RWPE2 (cell line): ENCODE measurements around the gene CCDC80.

ENCODE experiments used
- ATAC-seq: fragments of 200-7000 bp; cut with Tn5 transposase; 3 replicates; pipeline ENCODE4 v1.9.1; 2021; ENCODE audit warnings: low read depth
- DNase-seq: peaks from one replicate; pipeline ENCODE4 v3.0.0-alpha.2; 2020; ENCODE audit warnings: low spot score
- H3K27ac ChIP-seq: fragments of 450-650 bp; 2 replicates; pipeline ENCODE4 v1.5.1; 2017; ENCODE audit warnings: mild to moderate bottlenecking; ENCODE audit not compliant: poor library complexity, severe bottlenecking
- H3K27me3 ChIP-seq: fragments of 250-450 bp; sonication (Bioruptor Pico); 2 replicates; pipeline ENCODE4 v1.5.1; 2021; ENCODE audit warnings: mild to moderate bottlenecking, moderate library complexity; ENCODE audit not compliant: insufficient read depth, poor library complexity, severe bottlenecking
- H3K36me3 ChIP-seq: fragments of 250-450 bp; sonication (Bioruptor Pico); 2 replicates; pipeline ENCODE4 v1.5.1; 2020; ENCODE audit warnings: low read depth, mild to moderate bottlenecking, moderate library complexity
- H3K4me1 ChIP-seq: fragments of 250-450 bp; sonication (Bioruptor Pico); 2 replicates; pipeline ENCODE4 v1.5.1; 2021; ENCODE audit warnings: mild to moderate bottlenecking, moderate library complexity; ENCODE audit not compliant: insufficient read depth, poor library complexity, severe bottlenecking
- H3K4me3 ChIP-seq: fragments of 250-450 bp; sonication (Bioruptor Pico); 2 replicates; pipeline ENCODE4 v1.5.1; 2021; ENCODE audit warnings: mild to moderate bottlenecking, moderate library complexity; ENCODE audit not compliant: severe bottlenecking
- H3K9me3 ChIP-seq: fragments of 250-450 bp; sonication (Bioruptor Pico); 2 replicates; pipeline ENCODE4 v1.5.1; 2021; ENCODE audit warnings: mild to moderate bottlenecking, moderate library complexity; ENCODE audit not compliant: severe bottlenecking
- TF ChIP-seq, protein P1 (sequence below): fragments of 450-650 bp; IDR thresholded peaks from one replicate; pipeline ENCODE4 v1.5.1; 2017; ENCODE audit warnings: mild to moderate bottlenecking, moderate library complexity; ENCODE audit not compliant: poor library complexity, severe bottlenecking

CCDC80 gene

DNA sequence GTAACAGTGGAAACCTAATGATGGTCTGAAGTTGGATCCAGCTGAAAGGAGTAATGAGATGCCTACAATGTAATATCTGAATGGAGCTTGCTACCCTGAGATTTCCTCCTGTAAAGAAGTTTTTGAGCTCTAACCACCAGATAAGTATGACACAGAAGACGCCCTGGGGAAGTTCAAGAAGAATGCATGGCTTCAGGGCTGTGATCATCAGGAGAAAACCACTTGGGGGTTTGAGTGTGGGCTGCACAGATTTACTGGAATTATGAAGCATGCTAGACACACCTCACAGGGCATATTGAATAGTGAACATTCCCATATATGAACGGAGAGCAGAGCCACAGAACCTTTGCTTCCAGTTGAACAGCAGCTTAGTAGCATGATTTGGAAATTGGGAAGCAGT lies 10.6 kb upstream of the CCDC80 start:
- Histone ChIP-seq H3K4me1 (peaks cover 62% of the 10 kb centered on the region), H3K27me3 (no peaks in the 10 kb centered on the region), H3K4me3 (no peak overlapping the region), H3K36me3 (no peaks in the 10 kb centered on the region), H3K27ac (peak overlapping the region; percentile 98), H3K9me3 (no peaks in the 10 kb centered on the region)
- DNase-seq (no peak), ATAC-seq (no peak)
- TF ChIP-seq, protein P1, sequence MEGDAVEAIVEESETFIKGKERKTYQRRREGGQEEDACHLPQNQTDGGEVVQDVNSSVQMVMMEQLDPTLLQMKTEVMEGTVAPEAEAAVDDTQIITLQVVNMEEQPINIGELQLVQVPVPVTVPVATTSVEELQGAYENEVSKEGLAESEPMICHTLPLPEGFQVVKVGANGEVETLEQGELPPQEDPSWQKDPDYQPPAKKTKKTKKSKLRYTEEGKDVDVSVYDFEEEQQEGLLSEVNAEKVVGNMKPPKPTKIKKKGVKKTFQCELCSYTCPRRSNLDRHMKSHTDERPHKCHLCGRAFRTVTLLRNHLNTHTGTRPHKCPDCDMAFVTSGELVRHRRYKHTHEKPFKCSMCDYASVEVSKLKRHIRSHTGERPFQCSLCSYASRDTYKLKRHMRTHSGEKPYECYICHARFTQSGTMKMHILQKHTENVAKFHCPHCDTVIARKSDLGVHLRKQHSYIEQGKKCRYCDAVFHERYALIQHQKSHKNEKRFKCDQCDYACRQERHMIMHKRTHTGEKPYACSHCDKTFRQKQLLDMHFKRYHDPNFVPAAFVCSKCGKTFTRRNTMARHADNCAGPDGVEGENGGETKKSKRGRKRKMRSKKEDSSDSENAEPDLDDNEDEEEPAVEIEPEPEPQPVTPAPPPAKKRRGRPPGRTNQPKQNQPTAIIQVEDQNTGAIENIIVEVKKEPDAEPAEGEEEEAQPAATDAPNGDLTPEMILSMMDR, result no peak

DNA sequence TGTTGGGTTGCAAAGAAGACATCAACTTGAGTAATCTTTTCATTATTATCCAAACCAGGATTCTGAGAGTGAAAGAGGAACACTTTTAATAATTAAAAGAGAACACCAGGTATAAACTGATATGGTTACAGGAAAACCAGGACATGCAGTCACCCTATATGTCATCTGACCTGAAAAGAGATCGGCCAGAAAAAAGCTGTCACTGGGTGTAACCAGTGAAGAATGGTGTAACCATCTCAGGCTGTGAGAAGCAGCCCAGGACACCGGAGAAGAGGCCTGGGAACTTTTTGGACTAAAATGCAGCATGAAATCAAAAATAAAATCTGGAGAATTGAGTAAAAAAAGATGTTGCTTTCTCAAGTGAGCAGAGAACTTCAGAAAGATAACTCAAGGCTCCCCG lies 10.1 kb upstream of the CCDC80 start:
- Histone ChIP-seq H3K4me3 (no peak overlapping the region), H3K27ac (peak overlapping the region; percentile 98), H3K27me3 (no peaks in the 10 kb centered on the region), H3K9me3 (no peaks in the 10 kb centered on the region), H3K36me3 (no peaks in the 10 kb centered on the region), H3K4me1 (peaks cover 64% of the 10 kb centered on the region)
- TF ChIP-seq, protein P1, result no peak
- no peak for DNase-seq
- no peak for ATAC-seq

DNA sequence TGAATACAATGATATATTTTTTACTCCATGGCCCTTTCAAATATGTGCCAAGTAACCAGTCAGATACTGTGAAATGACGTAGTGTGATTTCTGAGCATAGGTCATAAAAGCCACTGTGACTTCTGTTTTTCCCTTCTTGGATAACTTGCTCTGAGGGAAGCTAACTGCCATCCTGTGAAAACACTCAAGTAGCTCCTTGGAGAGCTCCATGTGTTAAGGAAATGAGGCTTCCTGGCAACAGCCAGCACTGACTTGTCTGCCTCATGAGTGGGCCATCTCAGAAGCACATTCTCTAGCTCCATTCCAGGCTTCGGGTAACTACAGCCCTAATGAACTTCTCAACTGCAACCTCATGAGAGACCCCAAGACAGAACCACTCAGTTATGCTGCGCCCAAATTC lies 9.5 kb upstream of the CCDC80 start:
- ATAC-seq (no peak), DNase-seq (no peak)
- H3K4me1 ChIP-seq, result peaks cover 58% of the 10 kb centered on the region
- H3K9me3 ChIP-seq, result no peaks in the 10 kb centered on the region
- H3K27ac ChIP-seq, result peak overlapping the region; percentile 98
- TF ChIP-seq, protein P1, result no peak
- H3K4me3 ChIP-seq, result no peak overlapping the region
- H3K27me3 ChIP-seq, result no peaks in the 10 kb centered on the region
- no peaks in the 10 kb centered on the region for H3K36me3 ChIP-seq

DNA sequence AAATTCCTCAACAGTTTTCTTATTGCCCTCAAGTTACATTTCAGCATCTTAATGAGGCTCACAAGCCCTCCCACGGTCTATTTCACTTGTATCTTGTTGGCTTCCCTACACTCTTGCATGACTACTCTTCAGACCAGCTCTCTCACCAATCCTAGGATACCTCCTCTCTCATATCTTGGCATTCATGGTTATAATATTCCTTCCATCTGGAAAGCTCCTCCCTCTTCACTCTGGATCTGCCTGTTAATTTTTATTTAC lies 8.5 kb upstream of the CCDC80 start:
- H3K27ac ChIP-seq, result peak overlapping the region; percentile 98
- TF ChIP-seq, protein P1, result no peak
- no peaks in the 10 kb centered on the region for H3K9me3 ChIP-seq
- no peaks in the 10 kb centered on the region for H3K27me3 ChIP-seq
- DNase-seq, result no peak
- H3K4me1 ChIP-seq, result peaks cover 47% of the 10 kb centered on the region
- no peak for ATAC-seq
- H3K4me3 ChIP-seq, result no peak overlapping the region
- no peaks in the 10 kb centered on the region for H3K36me3 ChIP-seq

DNA sequence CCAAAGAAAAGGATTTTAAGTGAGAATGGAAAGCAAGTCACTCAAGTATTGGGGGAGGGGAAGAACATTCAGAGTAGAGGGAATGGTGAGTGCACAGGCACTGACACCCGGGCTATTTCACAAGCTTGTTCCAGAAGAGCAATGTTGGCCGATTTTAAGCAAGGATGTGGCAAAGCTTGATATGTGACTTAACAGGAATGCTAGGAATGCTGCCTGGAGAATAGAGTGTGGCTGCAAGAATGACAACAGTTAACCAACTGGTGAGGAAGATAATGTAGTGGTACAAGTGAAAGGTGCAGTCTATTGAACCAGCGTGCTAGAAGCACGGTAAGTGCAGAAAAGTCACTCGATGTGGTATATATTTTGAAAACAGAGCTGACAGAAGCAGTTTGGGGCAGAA lies 6.2 kb upstream of the CCDC80 start:
- no peaks in the 10 kb centered on the region for H3K27me3 ChIP-seq
- no peak overlapping the region for H3K4me3 ChIP-seq
- no peaks in the 10 kb centered on the region for H3K9me3 ChIP-seq
- H3K27ac ChIP-seq, result peak overlapping the region; percentile 98
- H3K36me3 ChIP-seq, result no peaks in the 10 kb centered on the region
- DNase-seq, result no peak
- H3K4me1 ChIP-seq, result peaks cover 37% of the 10 kb centered on the region
- peak; percentile 73 for ATAC-seq
- TF ChIP-seq, protein P1, result no peak
